ENCODE measurements around the gene MMP14. TPM values are rescaled to one million over a fixed set of nuclear protein-coding genes. Genes with fewer than 3 reads are reported as not detected.
A peak's percentile ranks its signal among the peaks of the same experiment; 100 is the strongest.
"Not testable (repeated sequence)": the region's sequence is repeated elsewhere in the genome, so short reads cannot be mapped to it uniquely, and the experiment has no call there.

Gene MMP14
- total and polyA plus RNA-seq, 9 of the 15 experiments (the other 6 are each of a cell fraction or from before 2014, with no cell fraction given), result 0.36 to 5.8 (median 1.3) TPM; not detected in 2

DNA sequence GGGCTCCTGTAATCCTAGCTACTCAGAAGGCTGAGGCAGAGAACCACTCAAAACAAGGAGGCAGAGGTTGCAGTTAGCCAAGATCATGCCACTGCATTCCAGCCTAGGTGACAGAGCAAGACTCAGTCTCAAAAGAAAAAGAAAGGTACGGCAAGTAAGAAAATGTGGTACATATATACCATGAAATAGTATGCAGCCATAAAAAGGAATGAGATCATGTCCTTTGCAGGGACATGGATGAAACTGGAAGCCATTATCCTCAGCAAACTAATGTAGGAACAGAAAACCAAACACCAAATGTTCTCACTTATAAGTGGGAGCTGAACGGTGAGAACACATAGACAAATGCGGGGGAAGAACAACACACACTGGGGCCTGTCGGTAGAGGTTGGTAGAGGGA is 31.1 kb upstream of the MMP14 start:
- WGBS (ENCODE audit: insufficient coverage, low coverage, missing lambda C conversion rate), result 36% methylated on average over 3 of the region's 4 CpGs
- H2AFZ ChIP-seq (ENCODE audit: low read depth, low read length); intact Hi-C loops (cut with micrococcal nuclease); BruUV-seq (replicated peaks); in situ Hi-C loops (cut with MboI); H3K4me3 ChIP-seq; H4K20me1 ChIP-seq (replicated peaks; ENCODE audit: control insufficient read depth, insufficient read depth, low read length); H3K27ac ChIP-seq (ENCODE audit: extremely low read depth, low read depth, low read length); H3K79me2 ChIP-seq (ENCODE audit: control insufficient read depth, insufficient read depth, low read length); H3K36me3 ChIP-seq (ENCODE audit: control insufficient read depth, insufficient read depth, low read length); H3K4me2 ChIP-seq (ENCODE audit: insufficient read depth, low read length); H3K4me1 ChIP-seq (replicated peaks in 1 of 2; ENCODE audit: control insufficient read depth in 2 of 2, insufficient read depth in 2 of 2, low read length in 2 of 2); H3K9ac ChIP-seq (ENCODE audit: insufficient read depth in 1 of 2, low read depth in 2 of 2, low read length in 2 of 2); H3K27me3 ChIP-seq (ENCODE audit: control insufficient read depth in 2 of 2, insufficient read depth in 2 of 2, low read length in 2 of 2); POLR2A ChIA-PET; FAIRE-seq; H3K9me1 ChIP-seq (ENCODE audit: control insufficient read depth, insufficient read depth, low read length); ATAC-seq; CTCF ChIA-PET (ENCODE audit: low intra/inter-chr PET ratio); H3K9me3 ChIP-seq (replicated peaks; ENCODE audit: control insufficient read depth, insufficient read depth, low read depth, low read length); DNase-seq (ENCODE audit: extremely low read depth in 1 of 4, low spot score in 3 of 4): not testable (repeated sequence)
- TF ChIP-seq ZNF146 (CRISPR knock-in tag; IDR thresholded peaks at IDR 0.05; ENCODE audit: unreplicated experiment), result peak; percentile 74

DNA sequence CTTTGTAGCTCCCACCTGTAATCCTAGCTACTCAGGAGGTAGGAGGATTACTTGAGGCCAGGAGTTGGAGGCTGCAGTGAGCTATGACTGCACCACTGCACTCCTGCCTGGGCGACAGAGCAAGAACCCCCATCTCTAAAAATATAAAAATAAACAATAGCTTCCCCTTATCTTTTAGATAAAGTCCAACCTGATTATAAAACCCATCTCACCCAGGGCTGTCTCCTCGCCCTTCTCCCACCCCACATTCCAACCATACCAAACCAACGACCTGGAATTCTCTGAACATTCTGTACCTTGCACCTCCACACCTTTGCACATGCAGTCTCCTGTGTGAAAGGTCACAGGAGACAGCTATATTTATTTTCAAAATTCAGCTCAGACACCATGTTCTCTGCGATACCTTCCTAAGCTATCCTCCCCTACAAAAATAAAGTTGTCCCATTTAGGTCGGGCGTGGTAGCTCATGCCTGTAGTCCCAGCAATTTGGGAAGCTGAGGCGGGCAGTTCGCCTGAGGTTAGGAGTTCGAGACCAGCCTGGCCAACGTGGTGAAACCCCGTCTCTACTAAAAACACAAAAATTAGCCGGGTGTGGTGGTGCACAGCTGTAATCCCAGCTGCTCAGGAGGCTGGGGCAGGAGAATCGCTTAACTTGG is 28.8 kb upstream of the MMP14 start:
- peaks cover 0 to 16% of the 10 kb centered on the region in 2 experiments; a peak in 3 of 5 replicates for H3K27me3 ChIP-seq (ENCODE audit: control insufficient read depth in 2 of 2, insufficient read depth in 2 of 2, low read length in 2 of 2)
- H3K4me2 ChIP-seq (ENCODE audit: insufficient read depth, low read length), result no peak overlapping the region
- H3K4me1 ChIP-seq (replicated peaks in 1 of 2; ENCODE audit: control insufficient read depth in 2 of 2, insufficient read depth in 2 of 2, low read length in 2 of 2), result no peaks in the 10 kb centered on the region; a peak in 1 of 5 replicates
- DNase-seq (ENCODE audit: extremely low read depth in 1 of 4, low spot score in 3 of 4), result no peak
- no TSS peak for BruUV-seq (replicated peaks)
- ChIA-PET POLR2A (interaction anchor here (1.1 to 1.3 kb wide), 2 partner anchors 10 to 41 kb away, joined by 3 to 4 read pairs; partner anchors contain the start of gene OXA1L), CTCF (ENCODE audit: low intra/inter-chr PET ratio) (no interaction called here)
- no peak overlapping the region for H3K9ac ChIP-seq (ENCODE audit: insufficient read depth in 1 of 2, low read depth in 2 of 2, low read length in 2 of 2)
- no peaks in the 10 kb centered on the region for H3K36me3 ChIP-seq (ENCODE audit: control insufficient read depth, insufficient read depth, low read length)
- intact Hi-C loops (cut with micrococcal nuclease) (no loop called here), in situ Hi-C loops (cut with MboI) (no loop called here)
- no peak overlapping the region for H3K4me3 ChIP-seq
- H3K79me2 ChIP-seq (ENCODE audit: control insufficient read depth, insufficient read depth, low read length), result no peaks in the 10 kb centered on the region
- H3K9me1 ChIP-seq (ENCODE audit: control insufficient read depth, insufficient read depth, low read length), result no peaks in the 10 kb centered on the region
- no peak overlapping the region for H3K27ac ChIP-seq (ENCODE audit: extremely low read depth, low read depth, low read length)
- no peaks in the 10 kb centered on the region for H3K9me3 ChIP-seq (replicated peaks; ENCODE audit: control insufficient read depth, insufficient read depth, low read depth, low read length)
- WGBS (ENCODE audit: insufficient coverage, low coverage, missing lambda C conversion rate), result 16% methylated on average over 10 of the region's 13 CpGs
- H2AFZ ChIP-seq (ENCODE audit: low read depth, low read length), result no peak overlapping the region
- no peaks in the 10 kb centered on the region for H4K20me1 ChIP-seq (replicated peaks; ENCODE audit: control insufficient read depth, insufficient read depth, low read length)
- no peak for ATAC-seq
- no peak for FAIRE-seq
- TF ChIP-seq POLR2G (IDR thresholded peaks at IDR 0.05; ENCODE audit: low read depth, low read length), result no peak
- no peak for TF ChIP-seq ZNF609 (CRISPR knock-in tag; IDR thresholded peaks at IDR 0.05; ENCODE audit: borderline replicate concordance)
- TF ChIP-seq ZNF518B (CRISPR knock-in tag; IDR thresholded peaks at IDR 0.05), result no peak
- no peak for TF ChIP-seq ZNF76 (CRISPR knock-in tag; IDR thresholded peaks at IDR 0.05; ENCODE audit: borderline replicate concordance)
- TF ChIP-seq THRAP3 (IDR thresholded peaks at IDR 0.05; ENCODE audit: borderline replicate concordance), result no peak

Measured in K562 (cell line).